ENCODE data around the gene NSF. TPM values are rescaled to one million over a fixed set of nuclear protein-coding genes. Genes with fewer than 3 reads are reported as not detected.

NSF gene
- total RNA-seq, 2 experiments from 2014 or later = 17.7 to 19.1 TPM

- CTCF ChIA-PET = no interaction called here
- H3K4me1 Mint-ChIP-seq (ENCODE audit: low read depth) = no peaks in the 10 kb centered on the region
- TF ChIP-seq, protein P1, sequence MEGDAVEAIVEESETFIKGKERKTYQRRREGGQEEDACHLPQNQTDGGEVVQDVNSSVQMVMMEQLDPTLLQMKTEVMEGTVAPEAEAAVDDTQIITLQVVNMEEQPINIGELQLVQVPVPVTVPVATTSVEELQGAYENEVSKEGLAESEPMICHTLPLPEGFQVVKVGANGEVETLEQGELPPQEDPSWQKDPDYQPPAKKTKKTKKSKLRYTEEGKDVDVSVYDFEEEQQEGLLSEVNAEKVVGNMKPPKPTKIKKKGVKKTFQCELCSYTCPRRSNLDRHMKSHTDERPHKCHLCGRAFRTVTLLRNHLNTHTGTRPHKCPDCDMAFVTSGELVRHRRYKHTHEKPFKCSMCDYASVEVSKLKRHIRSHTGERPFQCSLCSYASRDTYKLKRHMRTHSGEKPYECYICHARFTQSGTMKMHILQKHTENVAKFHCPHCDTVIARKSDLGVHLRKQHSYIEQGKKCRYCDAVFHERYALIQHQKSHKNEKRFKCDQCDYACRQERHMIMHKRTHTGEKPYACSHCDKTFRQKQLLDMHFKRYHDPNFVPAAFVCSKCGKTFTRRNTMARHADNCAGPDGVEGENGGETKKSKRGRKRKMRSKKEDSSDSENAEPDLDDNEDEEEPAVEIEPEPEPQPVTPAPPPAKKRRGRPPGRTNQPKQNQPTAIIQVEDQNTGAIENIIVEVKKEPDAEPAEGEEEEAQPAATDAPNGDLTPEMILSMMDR (IDR thresholded peaks at IDR 0.05) = no peak
- H3K4me3 ChIP-seq (ENCODE audit: low read length) = no peak overlapping the region
- H3K36me3 Mint-ChIP-seq (ENCODE audit: low read depth) = no peaks in the 10 kb centered on the region
- no peaks in the 10 kb centered on the region for H3K4me1 ChIP-seq (ENCODE audit: insufficient read depth, low read length)
- peaks cover 8% of the 10 kb centered on the region for H3K27me3 Mint-ChIP-seq
- peaks cover 0 to 11% of the 10 kb centered on the region in 2 experiments for H3K9me3 ChIP-seq (ENCODE audit: control insufficient read depth in 1 of 2, insufficient read depth in 1 of 2, low read length in 2 of 2)
- POLR2A ChIA-PET = no interaction called here
- intact Hi-C loops (cut with DNase I, micrococcal nuclease) = no loop called here
- H3K4me3 Mint-ChIP-seq = no peak overlapping the region
- H3K27me3 ChIP-seq (ENCODE audit: control insufficient read depth in 1 of 2, insufficient read depth in 2 of 2, low read length in 2 of 2) = peaks cover 0 to 4% of the 10 kb centered on the region in 2 experiments
- H3K27ac ChIP-seq (ENCODE audit: low read depth in 1 of 2, low read length in 2 of 2) = no peak overlapping the region
- H3K36me3 ChIP-seq (ENCODE audit: insufficient read depth, low read length) = no peaks in the 10 kb centered on the region
- no peak overlapping the region for H3K27ac Mint-ChIP-seq
- DNase-seq (no peak), ATAC-seq (ENCODE audit: poor library complexity) (no peak)
- H3K9me3 Mint-ChIP-seq = no peaks in the 10 kb centered on the region
Observed at GRCh38 chr17:46785696-46786095, 195.2 kb downstream of the NSF start.

- ATAC-seq (ENCODE audit: poor library complexity) (no peak), DNase-seq (no peak)
- Histone ChIP-seq H3K27ac (ENCODE audit: low read depth in 1 of 2, low read length in 2 of 2) (no peak overlapping the region), H3K4me3 (ENCODE audit: low read length) (no peak overlapping the region), H3K4me1 (ENCODE audit: insufficient read depth, low read length) (no peaks in the 10 kb centered on the region), H3K27me3 (ENCODE audit: control insufficient read depth in 1 of 2, insufficient read depth in 2 of 2, low read length in 2 of 2) (peaks cover 0 to 4% of the 10 kb centered on the region in 2 experiments), H3K36me3 (ENCODE audit: insufficient read depth, low read length) (no peaks in the 10 kb centered on the region), H3K9me3 (ENCODE audit: control insufficient read depth in 1 of 2, insufficient read depth in 1 of 2, low read length in 2 of 2) (peaks cover 0 to 11% of the 10 kb centered on the region in 2 experiments)
- no peaks in the 10 kb centered on the region for H3K36me3 Mint-ChIP-seq (ENCODE audit: low read depth)
- ChIA-PET CTCF (no interaction called here), POLR2A (no interaction called here)
- no peaks in the 10 kb centered on the region for H3K4me1 Mint-ChIP-seq (ENCODE audit: low read depth)
- TF ChIP-seq, protein P1 (IDR thresholded peaks at IDR 0.05) = no peak
- H3K27ac Mint-ChIP-seq = no peak overlapping the region
- no peak overlapping the region for H3K4me3 Mint-ChIP-seq
- H3K9me3 Mint-ChIP-seq = no peaks in the 10 kb centered on the region
- intact Hi-C loops (cut with DNase I, micrococcal nuclease) = no loop called here
- peaks cover 11% of the 10 kb centered on the region for H3K27me3 Mint-ChIP-seq
Observed at GRCh38 chr17:46787478-46787877, 197.0 kb downstream of the NSF start.

- ChIA-PET CTCF (no interaction called here), POLR2A (no interaction called here)
- H3K4me1 Mint-ChIP-seq (ENCODE audit: low read depth) = no peaks in the 10 kb centered on the region
- H3K9me3 Mint-ChIP-seq = no peaks in the 10 kb centered on the region
- H3K36me3 Mint-ChIP-seq (ENCODE audit: low read depth) = no peaks in the 10 kb centered on the region
- H3K27me3 Mint-ChIP-seq = peaks cover 12% of the 10 kb centered on the region
- H3K27ac Mint-ChIP-seq = no peak overlapping the region
- H3K9me3 ChIP-seq (ENCODE audit: control insufficient read depth in 1 of 2, insufficient read depth in 1 of 2, low read length in 2 of 2) = peaks cover 0 to 11% of the 10 kb centered on the region in 2 experiments
- H3K4me3 ChIP-seq (ENCODE audit: low read length) = no peak overlapping the region
- peaks cover 0 to 4% of the 10 kb centered on the region in 2 experiments for H3K27me3 ChIP-seq (ENCODE audit: control insufficient read depth in 1 of 2, insufficient read depth in 2 of 2, low read length in 2 of 2)
- ATAC-seq (ENCODE audit: poor library complexity) = no peak
- no peak overlapping the region for H3K27ac ChIP-seq (ENCODE audit: low read depth in 1 of 2, low read length in 2 of 2)
- TF ChIP-seq, protein P1 (IDR thresholded peaks at IDR 0.05) = no peak
- no peak for DNase-seq
- H3K4me1 ChIP-seq (ENCODE audit: insufficient read depth, low read length) = no peaks in the 10 kb centered on the region
- no peaks in the 10 kb centered on the region for H3K36me3 ChIP-seq (ENCODE audit: insufficient read depth, low read length)
- intact Hi-C loops (cut with DNase I, micrococcal nuclease) = no loop called here
- no peak overlapping the region for H3K4me3 Mint-ChIP-seq
Observed at GRCh38 chr17:46788300-46788699, 197.8 kb downstream of the NSF start.
